A549 treated with Hydrocortisone at 1 μM for 4 hours (cell line): ENCODE measurements around the gene NT5E. TPM values are rescaled to one million over a fixed set of nuclear protein-coding genes. Genes with fewer than 3 reads are reported as not detected.

Experiments used
- total RNA-seq: library from RNA; stranded (reverse); fragments of 200-300 nt; extraction: Qiagen RNA extraction; gene quantifications from 5 replicates; pipeline ENCODE4 v1.2.3, GENCODE V29; 2022

NT5E gene
- total RNA-seq = 21.1 to 33.8 TPM (median 28.5 TPM) in 5 replicates

DNA sequence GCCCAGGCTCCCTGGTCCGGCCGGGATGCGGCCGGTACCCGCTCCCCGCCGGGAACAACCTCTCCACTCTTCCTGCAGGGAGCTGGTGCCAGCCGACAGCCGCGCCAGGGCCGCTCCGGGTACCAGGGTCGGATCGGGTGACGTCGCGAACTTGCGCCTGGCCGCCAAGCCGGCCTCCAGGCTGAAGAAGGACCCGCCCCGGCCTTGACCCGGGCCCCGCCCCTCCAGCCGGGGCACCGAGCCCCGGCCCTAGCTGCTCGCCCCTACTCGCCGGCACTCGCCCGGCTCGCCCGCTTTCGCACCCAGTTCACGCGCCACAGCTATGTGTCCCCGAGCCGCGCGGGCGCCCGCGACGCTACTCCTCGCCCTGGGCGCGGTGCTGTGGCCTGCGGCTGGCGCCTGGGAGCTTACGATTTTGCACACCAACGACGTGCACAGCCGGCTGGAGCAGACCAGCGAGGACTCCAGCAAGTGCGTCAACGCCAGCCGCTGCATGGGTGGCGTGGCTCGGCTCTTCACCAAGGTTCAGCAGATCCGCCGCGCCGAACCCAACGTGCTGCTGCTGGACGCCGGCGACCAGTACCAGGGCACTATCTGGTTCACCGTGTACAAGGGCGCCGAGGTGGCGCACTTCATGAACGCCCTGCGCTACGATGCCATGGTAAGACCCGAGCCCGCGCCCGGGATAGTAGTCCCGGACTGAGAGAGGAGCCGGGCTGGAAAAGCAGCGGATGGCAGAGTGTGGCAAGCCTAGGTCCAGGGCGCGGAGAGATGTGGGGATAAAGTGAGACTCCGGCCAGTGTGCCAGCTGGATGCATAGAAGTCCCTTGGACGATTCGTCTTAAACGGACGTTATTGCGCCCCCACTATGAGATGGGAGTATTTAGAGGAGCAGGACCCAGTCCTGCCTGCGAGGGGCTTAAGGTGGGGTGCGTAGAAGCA is at the start of gene NT5E:
Gene NT5E (plus strand): TSS at position 266 of the 942 bp plus-strand sequence. CDS start 57 bp downstream, at position 323.

Other genes with a start within 250 kb of the NT5E start
- 32.4 to 49.4 TPM (median 35.3 TPM) in 5 replicates for gene SNX14, start 143.8 kb downstream of the NT5E start, total RNA-seq
- gene SYNCRIP, start 192.8 kb downstream of the NT5E start, total RNA-seq = 117 to 154 TPM (median 130 TPM) in 5 replicates